Stimulated activated CD4-positive, alpha-beta T cell treated with anti-CD3 and anti-CD28 coated beads, Interleukin-12 subunit alpha, Interleukin-12 subunit beta, amount 100 ng/mL, for 48 hours (primary cell): ENCODE results near the gene KPNA4.
"Not testable (repeated sequence)": the region's sequence is repeated elsewhere in the genome, so short reads cannot be mapped to it uniquely, and the experiment has no call there.

Experiments
- DNase-seq, 3 donors: peaks; one replicate each; pipeline ENCODE4 v3.0.0-alpha.2; 2020; ENCODE audit warnings: low read depth in 2 of 3, low spot score in 1 of 3

Gene KPNA4, protein sequence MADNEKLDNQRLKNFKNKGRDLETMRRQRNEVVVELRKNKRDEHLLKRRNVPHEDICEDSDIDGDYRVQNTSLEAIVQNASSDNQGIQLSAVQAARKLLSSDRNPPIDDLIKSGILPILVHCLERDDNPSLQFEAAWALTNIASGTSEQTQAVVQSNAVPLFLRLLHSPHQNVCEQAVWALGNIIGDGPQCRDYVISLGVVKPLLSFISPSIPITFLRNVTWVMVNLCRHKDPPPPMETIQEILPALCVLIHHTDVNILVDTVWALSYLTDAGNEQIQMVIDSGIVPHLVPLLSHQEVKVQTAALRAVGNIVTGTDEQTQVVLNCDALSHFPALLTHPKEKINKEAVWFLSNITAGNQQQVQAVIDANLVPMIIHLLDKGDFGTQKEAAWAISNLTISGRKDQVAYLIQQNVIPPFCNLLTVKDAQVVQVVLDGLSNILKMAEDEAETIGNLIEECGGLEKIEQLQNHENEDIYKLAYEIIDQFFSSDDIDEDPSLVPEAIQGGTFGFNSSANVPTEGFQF

DNA sequence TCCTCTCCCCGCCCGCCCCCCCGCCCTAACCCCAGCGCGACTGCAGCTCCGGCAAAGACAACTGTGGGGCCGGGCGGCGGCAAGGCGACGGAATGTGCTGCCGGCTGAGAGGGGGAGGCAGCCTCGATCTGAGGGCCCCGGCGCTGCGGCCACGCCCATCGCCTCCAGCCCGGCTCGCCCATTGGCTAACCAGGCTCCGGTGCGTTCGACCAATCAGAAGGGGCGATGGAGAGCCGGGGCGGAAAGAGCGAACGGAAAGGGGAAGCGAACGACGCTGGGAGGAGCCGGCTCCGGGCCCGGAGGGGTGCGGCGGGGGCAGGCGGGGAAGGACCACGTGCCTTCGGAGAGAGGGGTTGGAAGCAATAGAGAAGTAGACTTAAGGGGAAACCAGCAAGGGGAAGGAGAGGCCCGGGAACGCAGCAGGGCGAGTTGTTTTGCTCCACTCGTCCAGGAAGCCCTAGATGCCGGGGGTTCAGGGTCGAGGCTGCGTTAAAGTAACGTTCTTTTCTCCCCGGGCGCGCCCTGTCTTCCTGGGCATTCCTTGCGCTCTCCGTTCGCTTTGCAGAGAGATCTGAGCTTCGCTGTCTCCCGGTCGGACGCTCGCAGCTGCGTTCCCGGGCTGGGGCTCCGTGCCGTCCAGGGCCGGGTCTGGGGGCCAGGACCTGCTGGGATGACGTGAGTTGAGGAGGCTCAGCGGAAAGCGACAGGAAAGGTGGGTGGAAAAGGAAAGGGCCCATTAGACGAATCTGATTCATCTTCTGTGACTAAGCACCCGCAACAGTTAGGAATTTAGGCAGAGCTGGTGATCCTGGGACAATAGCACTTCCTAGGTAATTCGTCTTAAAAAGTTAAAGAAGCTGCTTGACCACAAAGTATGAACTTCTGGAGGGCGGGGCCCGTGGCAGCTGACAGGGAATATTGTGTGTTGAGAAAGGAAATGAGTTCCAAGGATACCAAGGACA lies at the start of gene KPNA4:
TSS of gene KPNA4 (minus strand) at position 130 of the 962 bp plus-strand sequence. CDS start 289 bp downstream, outside the sequence.
- peak; percentile 91 to 94 (median 94) for DNase-seq

DNA sequence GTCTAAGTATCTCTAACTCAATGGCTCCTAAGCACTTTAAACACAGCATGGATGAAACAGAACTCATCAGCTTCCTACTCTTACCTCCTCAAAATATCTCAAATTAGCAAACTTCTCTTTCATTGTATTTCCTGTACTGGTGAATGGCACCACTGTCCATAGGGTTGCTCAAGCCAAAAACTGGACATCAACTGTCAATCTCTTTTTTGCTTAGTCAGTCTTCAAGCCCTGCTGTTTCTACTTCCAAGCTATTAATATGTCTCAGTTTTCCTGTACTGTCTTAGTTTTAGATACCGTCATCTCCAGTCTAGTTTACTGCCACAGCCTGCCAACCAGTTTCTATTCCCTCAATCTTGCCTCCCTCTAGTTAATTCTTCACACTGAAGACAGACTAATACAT lies 48.3 kb upstream of the KPNA4 start:
- no peak for DNase-seq

DNA sequence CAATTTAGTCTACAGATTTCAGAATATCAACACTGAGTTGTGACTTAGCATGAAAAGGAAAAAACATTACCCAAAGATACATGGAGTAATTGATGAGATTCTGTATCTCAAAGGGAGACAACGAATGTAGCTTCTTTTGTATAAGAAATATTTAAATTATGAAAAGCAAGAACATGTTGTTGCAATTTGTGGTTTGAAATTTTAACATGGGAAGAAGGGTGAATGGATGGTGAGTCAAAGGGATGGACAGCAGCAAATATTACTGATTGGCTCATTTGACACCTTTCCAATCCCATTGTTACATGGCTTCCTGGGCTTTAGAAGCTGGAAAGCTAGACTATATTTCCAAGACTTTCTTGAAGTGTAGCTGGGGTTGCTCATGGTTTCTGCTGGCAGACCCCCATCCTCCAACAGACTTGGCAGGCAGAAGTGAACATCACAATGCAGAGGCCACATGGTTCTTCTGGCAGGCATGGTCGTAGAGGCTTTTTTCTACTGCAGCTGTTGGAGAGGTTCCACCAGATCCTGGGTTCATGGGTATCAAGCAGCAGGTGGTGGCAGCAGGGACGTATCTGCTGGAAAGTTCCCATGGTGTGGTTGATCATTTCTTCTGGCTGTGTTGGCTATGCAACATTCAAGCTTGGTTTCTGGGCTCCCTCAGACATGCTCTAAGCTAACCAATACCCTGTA lies 47.2 kb upstream of the KPNA4 start:
- no peak for DNase-seq

DNA sequence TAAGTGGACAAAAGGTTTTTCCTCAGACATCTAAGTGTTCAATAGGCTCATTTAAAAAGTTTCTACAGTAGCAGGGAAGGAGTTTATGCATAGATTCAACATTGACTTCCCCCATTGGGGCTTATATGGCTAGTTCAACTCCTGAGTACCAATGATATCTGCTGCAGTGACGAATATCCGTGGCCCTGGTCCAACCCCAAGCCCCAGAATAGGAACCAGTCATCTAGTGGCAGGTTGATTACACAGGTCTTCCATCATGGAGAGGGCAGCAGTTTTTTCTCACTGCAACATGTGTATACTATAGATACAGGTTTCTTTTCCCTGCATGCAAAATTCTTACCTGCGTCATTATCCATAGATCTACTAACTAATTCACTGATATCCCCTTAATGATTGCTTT lies 45.8 kb upstream of the KPNA4 start:
- DNase-seq = no peak

DNA sequence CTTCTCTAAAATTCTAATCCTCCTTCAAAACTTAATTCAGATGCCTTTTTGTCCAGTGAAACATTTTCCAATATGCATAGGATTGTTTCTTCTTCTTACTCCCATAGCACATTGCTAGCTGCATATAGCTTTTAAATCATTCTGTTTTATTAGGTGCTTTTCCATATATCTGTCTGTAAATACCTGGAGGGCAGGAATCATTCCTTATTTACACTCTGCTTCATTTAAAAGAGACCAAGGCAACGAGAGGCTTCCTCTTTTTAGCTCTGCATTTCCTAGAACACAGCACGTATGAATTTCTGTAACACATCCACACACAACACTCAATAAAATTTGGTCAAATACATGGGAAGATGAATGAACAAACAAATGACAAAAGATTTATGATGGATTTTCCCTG lies 43.5 kb upstream of the KPNA4 start:
- DNase-seq = no peak

DNA sequence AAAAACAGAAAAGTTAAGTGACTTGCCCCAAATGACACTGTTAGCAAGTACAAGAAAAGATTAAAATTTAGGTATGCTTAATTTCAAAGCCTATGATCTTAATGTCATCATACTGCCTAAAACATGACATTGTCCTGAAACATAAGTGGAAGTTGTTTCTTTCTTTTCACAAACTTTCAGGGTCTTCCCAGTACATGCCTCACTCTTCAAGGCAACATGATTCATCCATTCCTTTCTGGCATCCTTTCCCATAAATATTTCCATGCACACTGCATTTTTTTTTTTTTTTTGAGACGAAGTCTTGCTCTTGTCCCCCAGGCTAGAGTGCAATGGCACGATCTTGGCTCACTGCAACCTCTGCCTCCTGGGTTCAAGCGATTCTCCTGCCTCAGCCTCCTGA lies 42.5 kb upstream of the KPNA4 start:
- DNase-seq = no peak

DNA sequence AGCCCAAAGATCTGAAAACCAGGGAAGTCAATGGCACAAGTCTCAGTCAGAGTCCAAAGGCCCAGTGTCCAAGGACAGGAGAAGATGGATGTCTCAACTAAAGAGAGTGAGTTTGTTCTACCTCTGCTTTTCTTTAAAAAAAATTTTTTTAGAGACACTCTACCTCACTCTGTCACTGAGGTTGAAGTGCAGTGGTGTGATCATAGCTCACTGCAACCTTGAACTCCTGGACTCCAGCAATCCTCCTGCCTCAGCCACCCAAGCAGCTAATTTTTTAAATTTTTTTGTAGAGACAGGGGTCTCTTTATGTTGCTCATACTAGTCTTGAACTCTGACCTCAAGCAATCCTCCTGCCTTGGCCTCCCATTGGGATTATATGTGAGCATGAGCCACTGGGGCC lies 39.9 kb upstream of the KPNA4 start:
- no peak for DNase-seq

DNA sequence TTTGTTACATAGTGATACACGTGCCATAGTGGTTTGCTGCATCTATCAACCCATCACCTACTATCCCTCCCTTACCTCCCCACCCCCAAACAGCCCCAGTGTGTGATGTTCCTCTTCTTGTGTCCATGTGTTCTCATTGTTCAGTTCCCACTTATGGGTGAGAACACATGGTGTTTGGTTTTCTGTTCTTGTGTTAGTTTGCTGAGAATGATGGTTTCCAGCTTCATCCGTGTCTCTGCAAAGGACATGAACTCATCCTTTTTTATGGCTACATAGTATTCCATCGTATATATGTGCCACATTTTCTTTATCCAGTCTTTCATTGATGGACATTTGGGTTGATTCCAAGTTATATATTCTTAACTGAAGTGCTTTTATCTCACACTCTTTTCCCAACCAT lies 38.5 kb upstream of the KPNA4 start:
- DNase-seq = not testable (repeated sequence)

DNA sequence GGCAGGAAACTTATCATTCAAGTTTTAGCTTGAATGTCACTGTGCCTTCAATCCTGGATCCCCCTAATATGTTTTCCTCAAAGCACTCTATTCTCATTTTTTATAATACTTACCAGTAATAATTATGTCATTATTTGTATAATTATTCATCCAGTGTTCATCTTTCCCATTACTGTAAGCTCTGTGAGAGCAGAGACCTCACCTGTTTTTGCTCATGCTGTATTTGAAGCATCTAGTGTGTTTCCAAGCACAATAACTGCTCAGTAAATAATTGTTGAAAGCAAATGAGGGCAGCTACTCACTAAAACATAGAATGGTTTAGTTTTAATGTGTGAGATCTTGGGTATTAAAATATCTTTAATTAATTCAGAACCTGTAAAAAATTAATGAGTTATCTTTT lies 36.9 kb upstream of the KPNA4 start:
- DNase-seq = no peak

DNA sequence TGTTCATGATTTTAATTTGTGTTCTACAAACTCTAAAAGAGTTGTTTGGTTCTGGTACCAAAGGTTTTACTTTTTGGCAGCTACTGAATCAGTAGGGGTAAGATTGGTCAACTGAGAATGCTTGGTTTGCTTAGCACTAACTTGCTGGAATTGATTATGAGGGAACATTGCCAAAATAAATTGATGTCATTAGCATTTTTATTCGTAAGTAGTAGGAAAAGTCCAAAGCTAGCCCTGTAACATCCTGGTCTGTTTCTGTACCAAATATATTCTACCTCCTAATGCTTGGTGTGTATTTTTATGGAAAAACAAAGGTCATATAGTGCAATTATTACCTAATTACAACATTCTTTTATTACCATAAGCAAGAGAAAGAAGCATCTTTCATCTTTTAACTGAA lies 35.9 kb upstream of the KPNA4 start:
- DNase-seq = no peak

DNA sequence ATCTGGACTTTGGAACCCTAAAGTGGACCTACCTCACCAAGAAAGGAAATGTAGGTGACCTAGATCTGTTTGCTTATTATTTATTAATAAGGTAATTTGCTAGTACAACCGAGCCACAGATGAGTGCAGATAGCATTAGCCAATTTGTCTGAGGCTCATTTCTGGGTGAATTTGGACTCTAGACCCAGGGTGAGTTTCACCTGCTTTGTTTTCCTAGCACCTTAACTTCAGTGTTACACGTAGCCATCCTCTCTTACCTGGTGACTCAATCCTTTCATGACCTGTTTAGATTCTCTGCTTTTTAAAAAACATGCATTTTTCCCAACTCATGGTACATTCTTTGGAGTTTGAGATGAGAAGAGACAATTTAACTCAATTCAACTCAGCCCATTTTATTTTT lies 33.5 kb upstream of the KPNA4 start:
- DNase-seq = no peak

DNA sequence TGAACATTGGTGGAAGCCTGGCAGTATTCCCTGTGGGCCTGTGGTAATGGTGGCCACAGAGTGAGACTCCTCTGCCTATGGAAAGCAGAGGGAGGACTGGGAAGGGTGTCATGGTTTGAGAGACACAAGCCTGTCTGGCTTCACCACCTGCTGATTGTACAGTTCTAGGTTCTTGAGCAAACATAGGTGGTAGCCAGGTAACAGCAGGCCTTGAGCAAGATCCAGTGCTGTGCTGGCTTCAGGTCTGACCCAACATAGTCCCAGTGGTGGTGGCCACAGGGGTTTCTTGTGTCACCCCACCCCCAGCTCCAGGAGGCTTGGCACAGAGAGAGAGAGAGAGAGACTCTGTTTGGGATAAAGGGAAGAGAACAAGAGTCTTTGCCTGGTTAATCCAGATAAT lies 22.7 kb upstream of the KPNA4 start:
- no peak for DNase-seq

DNA sequence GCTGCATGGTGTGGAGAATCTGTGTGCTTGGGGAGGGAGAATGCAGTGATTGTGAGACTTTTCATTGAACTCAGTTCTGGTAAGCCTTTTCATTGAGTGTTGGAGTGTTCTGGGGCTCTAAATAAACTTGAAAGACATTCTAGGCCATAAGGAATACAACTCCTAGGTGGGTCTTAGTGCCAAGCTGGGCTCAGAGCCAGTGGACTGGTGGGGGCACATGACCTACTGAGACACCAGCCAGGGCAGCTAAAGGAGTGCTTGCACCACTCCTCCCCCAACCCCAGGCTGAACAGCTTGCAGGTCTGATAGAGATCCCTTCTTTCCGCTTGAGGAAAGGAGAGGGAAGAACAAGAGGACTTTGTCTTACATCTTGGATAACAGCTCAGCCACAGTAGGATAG lies 21.7 kb upstream of the KPNA4 start:
- no peak for DNase-seq

DNA sequence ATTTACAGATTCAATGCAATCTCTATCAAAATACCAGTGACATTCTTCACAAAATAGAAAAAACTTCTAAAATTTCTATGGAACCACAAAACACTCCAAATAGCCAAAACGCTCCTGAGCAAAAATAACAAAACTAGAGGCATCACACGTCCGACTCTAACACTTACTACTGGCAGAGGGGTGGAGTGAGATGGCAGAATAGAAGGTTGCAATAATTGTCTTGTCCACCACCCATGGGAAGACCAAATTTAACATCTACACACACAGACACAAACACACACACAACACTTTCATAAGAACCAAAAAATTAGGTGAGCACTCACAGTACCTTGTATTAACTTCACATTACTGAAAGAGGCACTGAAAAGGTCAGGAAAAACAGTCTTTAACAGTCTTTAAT lies 21.3 kb upstream of the KPNA4 start:
- DNase-seq = no peak

DNA sequence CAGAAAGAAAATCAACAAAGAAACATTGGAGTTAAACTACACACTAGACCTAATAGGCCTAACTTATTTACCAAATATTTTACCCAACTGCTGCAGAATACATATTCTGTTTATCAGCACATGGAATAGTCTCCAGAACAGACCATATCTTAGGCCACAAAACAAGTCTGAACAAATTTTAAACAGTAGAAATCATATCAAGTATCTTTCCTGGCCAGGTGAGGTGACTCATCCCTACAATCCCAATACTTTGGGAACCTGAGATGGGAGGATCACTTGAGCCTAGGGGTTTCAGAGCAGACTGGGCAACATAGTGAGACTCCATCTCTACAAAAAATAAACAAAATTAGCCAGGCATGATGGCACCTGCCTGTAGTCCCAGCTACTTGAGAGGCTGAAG lies 18.1 kb upstream of the KPNA4 start:
- DNase-seq = no peak

DNA sequence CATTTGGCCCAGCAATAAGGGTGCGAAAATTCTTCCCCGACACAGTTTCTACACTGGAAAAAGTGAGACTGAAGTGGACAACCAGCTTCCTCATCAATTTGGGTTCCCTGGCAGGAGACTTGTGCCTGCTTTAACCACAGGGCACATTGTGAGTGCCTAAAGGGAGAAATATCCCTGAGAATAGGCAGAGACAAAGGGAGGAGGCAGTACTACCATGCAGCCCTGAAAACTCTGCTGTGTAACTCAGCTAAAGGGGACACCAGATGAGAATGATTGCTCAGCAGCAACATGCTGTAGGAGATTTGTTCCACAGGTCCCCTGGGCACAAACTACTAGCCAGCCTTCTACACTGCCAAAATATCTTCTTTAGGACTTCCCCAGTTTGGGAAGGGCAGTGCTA lies 15.6 kb upstream of the KPNA4 start:
- DNase-seq = no peak

DNA sequence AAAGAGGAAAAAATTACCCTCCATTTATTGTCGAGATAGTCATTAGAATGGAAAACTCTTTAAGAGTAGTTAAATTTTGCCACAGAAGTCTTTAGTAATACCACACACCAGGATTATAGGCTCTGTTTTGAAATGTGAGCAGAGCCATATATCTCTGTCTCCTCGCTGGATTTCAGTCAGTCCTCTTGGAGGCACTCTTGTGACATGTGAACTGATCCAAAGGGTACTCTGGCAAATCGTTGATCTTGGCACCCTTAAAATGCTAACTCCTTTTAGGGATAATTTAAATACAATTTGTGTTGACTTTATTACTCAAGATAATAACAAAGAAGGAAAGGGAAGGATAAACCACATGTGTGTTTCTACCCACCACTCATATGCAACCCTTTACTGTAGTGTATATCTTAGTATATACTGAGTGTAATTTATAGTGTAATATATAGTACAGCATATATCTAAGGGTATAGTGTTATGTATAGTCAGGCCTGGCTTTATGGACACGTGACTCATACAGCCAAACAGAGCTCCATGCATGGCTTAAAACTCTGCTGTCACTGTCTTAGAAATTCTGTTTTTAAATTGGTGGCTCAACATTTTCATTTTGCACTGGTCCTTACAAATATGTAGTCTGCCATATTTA lies 12.3 kb upstream of the KPNA4 start:
- no peak for DNase-seq

DNA sequence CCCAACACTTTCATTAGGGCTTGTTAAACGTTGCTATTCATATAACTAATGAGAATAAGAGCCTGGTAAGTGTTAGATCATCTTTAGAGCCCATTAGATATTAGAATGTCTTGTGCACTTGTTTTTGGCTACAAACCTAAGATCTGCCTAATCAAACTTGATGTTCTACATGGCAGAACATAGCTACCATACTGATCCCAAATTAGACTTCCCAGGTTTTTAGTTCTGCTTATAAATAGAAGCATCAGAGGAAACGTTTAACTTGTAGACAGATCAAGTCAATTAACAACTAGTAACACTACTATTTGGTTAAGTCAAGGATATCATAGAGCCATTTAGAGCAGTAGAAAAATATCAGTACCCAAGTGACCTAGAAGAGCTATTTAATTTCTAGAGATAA lies 11.7 kb upstream of the KPNA4 start:
- no peak for DNase-seq

DNA sequence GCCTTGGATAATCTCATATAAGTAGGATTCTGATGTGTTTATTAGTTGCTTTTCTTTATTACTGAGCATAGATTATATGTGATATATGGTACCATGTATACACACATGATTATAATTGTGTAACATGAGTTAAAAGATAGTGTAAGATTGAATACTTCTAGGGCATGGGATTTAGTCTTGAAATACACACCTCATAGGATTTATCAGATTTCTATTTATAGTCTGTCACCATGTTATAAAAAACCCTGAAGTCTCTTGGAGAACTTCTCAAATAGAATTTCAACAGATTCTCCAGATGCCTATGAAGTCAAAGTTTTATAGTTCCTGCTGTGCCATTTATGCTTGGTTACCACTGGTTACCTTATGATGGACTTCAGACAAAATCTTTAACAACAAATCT lies 11.2 kb upstream of the KPNA4 start:
- DNase-seq = no peak

DNA sequence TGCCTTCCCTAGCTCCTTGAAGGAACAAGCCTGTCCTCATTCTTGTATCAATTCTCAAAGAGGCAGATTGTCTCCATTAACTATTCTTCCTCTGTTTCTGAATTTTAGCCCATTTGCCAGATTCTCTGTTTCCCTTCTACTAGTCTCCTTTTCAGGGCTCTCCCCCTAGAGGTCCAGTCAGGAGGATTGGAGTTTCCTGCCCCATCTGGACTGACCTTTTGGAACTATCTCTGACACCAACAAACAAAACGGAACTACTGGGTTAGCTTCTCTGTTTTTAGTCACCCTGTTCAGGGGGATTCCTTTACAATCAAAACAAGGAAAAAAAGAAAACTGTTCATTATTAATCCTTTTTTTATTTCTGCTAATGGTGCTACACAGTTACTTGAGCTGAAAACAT lies 10.2 kb upstream of the KPNA4 start:
- DNase-seq = no peak

DNA sequence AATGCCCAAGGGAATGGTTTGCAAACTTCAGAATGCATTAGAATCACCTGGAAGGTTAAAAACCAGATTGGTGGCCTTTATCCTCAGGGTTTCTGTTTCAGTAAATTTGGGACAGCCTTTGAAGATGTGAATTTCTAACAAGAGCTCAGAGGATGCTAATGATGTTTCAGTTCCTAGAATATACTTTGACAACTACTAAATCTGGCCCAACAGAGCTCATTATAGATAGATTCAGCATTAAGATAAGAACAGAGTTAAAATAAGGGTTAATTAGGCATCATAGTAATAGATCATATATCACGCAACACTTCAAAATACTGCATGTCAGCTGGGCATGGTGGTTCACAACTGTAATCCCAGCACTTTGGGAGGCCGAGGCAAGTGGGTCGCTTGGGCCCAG lies 9.3 kb upstream of the KPNA4 start:
- DNase-seq = no peak
